ENCODE results near the gene WNT4.

The WNT4 gene

DNA sequence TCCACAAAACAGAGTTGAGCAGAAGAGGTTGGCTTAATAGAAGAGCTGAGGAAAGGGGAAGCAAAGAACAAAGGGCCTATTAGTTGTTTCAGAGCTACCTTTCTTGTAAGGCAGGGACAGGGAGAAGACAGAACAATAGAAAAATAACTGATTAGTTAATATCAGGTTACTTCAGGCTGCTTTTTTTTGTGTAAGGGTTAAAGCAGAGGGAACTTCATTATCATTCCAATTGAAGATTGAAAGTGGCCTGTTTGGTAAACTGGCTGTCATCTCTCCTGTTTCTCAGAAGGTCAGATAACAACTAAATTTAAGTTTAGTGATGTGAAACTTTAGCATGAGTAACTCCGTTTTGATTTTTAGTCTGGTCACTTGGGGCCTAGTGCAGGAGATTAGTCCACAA lies 68.1 kb downstream of the WNT4 start:
- no peak for DNase-seq (ENCODE audit: low read depth)

- no peak for DNase-seq (ENCODE audit: low read depth)
Observed at GRCh38 chr1:22071511-22071910, 71.4 kb downstream of the WNT4 start.

Measured in T follicular helper cell (primary cell).